WERI-Rb-1 (cell line): ENCODE data around the gene SASH3.
A peak's percentile ranks its signal among the peaks of the same experiment; 100 is the strongest.

Experiments
- DNase-seq: peaks from one replicate; pipeline ENCODE4 v3.0.0-alpha.2; 2020
- H3K27ac ChIP-seq: fragments of 250-450 bp; sonication (Bioruptor Pico); 2 replicates; pipeline ENCODE4 v1.5.1; 2020; ENCODE audit warnings: mild to moderate bottlenecking, moderate library complexity
- H3K27me3 ChIP-seq: fragments of 250-450 bp; sonication (Bioruptor Pico); 2 replicates; pipeline ENCODE4 v1.5.1; 2021; ENCODE audit warnings: mild to moderate bottlenecking, low read depth, moderate library complexity; ENCODE audit not compliant: insufficient read depth, severe bottlenecking
- H3K36me3 ChIP-seq: fragments of 250-450 bp; sonication (Bioruptor Pico); 2 replicates; pipeline ENCODE4 v1.5.1; 2020; ENCODE audit warnings: mild to moderate bottlenecking, moderate library complexity
- H3K4me3 ChIP-seq: 2 replicates; pipeline ENCODE4 v1.5.1; 2011; ENCODE audit warnings: low read depth, mild to moderate bottlenecking, control low read depth, low read length
- H3K9me3 ChIP-seq: fragments of 250-450 bp; sonication (Bioruptor Pico); 2 replicates; pipeline ENCODE4 v1.5.1; 2021; ENCODE audit warnings: mild to moderate bottlenecking, moderate library complexity; ENCODE audit not compliant: severe bottlenecking
- CTCF ChIP-seq: IDR thresholded peaks from 2 replicates; pipeline ENCODE4 v1.5.1; 2011; ENCODE audit warnings: low read depth, mild to moderate bottlenecking, control low read depth, inconsistent platforms, low read length

The SASH3 gene

GRCh38 chrX:129754056-129755024 lies 25.4 kb upstream of the SASH3 start:
- Histone ChIP-seq H3K36me3 (no peaks in the 10 kb centered on the region), H3K4me3 (no peak overlapping the region), H3K9me3 (no peaks in the 10 kb centered on the region), H3K27ac (no peak overlapping the region), H3K27me3 (peaks cover 6% of the 10 kb centered on the region)
- DNase-seq, result no peak
- peak; percentile 80 for TF ChIP-seq CTCF

GRCh38 chrX:129755779-129756650 lies 23.7 kb upstream of the SASH3 start:
- Histone ChIP-seq H3K27me3 (peaks cover 6% of the 10 kb centered on the region), H3K36me3 (no peaks in the 10 kb centered on the region), H3K4me3 (no peak overlapping the region), H3K27ac (no peak overlapping the region), H3K9me3 (no peaks in the 10 kb centered on the region)
- DNase-seq, result peak; percentile 30
- TF ChIP-seq CTCF, result peak; percentile 48; the same call in 1 of the 2 replicates

GRCh38 chrX:129759576-129760061 lies 20.1 kb upstream of the SASH3 start:
- Histone ChIP-seq H3K27me3 (peaks cover 2% of the 10 kb centered on the region), H3K27ac (no peak overlapping the region), H3K36me3 (no peaks in the 10 kb centered on the region), H3K9me3 (no peaks in the 10 kb centered on the region), H3K4me3 (no peak overlapping the region)
- TF ChIP-seq CTCF, result 0 out of 2 replicates have a peak, but pooled peaks have one; percentile 19
- DNase-seq, result no peak

GRCh38 chrX:129760155-129760554 lies 19.6 kb upstream of the SASH3 start:
- no peaks in the 10 kb centered on the region for H3K9me3 ChIP-seq
- H3K4me3 ChIP-seq, result no peak overlapping the region
- H3K36me3 ChIP-seq, result no peaks in the 10 kb centered on the region
- no peak for DNase-seq
- H3K27ac ChIP-seq, result no peak overlapping the region
- no peak for TF ChIP-seq CTCF
- peaks cover 2% of the 10 kb centered on the region for H3K27me3 ChIP-seq

- no peaks in the 10 kb centered on the region for H3K9me3 ChIP-seq
- TF ChIP-seq CTCF, result no peak
Measured at GRCh38 chrX:129760981-129761380, 18.8 kb upstream of the SASH3 start.

More at GRCh38 chrX:129760981-129761380, 18.8 kb upstream of the SASH3 start:
- Histone ChIP-seq H3K36me3 (no peaks in the 10 kb centered on the region), H3K27ac (no peak overlapping the region), H3K4me3 (no peak overlapping the region), H3K27me3 (peaks cover 2% of the 10 kb centered on the region)
- DNase-seq, result no peak
